Measurements from ENCODE around the gene USP50. TPM values are rescaled to one million over a fixed set of nuclear protein-coding genes. Genes with fewer than 3 reads are reported as not detected.
A peak's percentile ranks its signal among the peaks of the same experiment; 100 is the strongest.

USP50 gene
- total and polyA plus RNA-seq, 2 experiments from 2014 or later: 0.49 TPM; not detected in 1

- no peaks in the 10 kb centered on the region for H3K9me3 ChIP-seq (ENCODE audit: low read depth)
- H3K4me2 ChIP-seq (ENCODE audit: unreplicated experiment): no peak overlapping the region
- H3K27ac ChIP-seq: no peak overlapping the region
- no peak overlapping the region for H2AFZ ChIP-seq
- H3K9me2 ChIP-seq (ENCODE audit: insufficient read depth): no peaks in the 10 kb centered on the region
- no peaks in the 10 kb centered on the region for H3K4me1 ChIP-seq (ENCODE audit: insufficient read depth)
- peaks cover 50% of the 10 kb centered on the region for H3K36me3 ChIP-seq (ENCODE audit: low read depth)
- H4K20me1 ChIP-seq (ENCODE audit: insufficient read depth): no peaks in the 10 kb centered on the region
- H3F3A ChIP-seq (ENCODE audit: insufficient read depth): no peaks in the 10 kb centered on the region
- no peak for DNase-seq
- H3K9ac ChIP-seq: no peak overlapping the region
- in situ Hi-C loops (cut with MboI): no loop called here
- no peaks in the 10 kb centered on the region for H3K79me2 ChIP-seq (ENCODE audit: insufficient read depth)
- H3K4me3 ChIP-seq: no peak overlapping the region
- TF ChIP-seq EZH2 (IDR thresholded peaks at IDR 0.05; ENCODE audit: insufficient read depth, poor library complexity, severe bottlenecking) (no peak), EZH2phosphoT487 (IDR thresholded peaks at IDR 0.05; ENCODE audit: insufficient read depth, low read depth) (no peak)
- H3K27me3 ChIP-seq (replicated peaks; ENCODE audit: insufficient read depth): no peaks in the 10 kb centered on the region
- WGBS, 2 experiments (ENCODE audit: low coverage in 1 of 2, low lambda C conversion rate in 2 of 2, missing lambda C conversion rate in 2 of 2): 91 to 95% methylated on average over 1 of the region's 1 CpG
These were observed 61.7 kb downstream of the USP50 start for GRCh38 chr15:50484781-50485180.

DNA sequence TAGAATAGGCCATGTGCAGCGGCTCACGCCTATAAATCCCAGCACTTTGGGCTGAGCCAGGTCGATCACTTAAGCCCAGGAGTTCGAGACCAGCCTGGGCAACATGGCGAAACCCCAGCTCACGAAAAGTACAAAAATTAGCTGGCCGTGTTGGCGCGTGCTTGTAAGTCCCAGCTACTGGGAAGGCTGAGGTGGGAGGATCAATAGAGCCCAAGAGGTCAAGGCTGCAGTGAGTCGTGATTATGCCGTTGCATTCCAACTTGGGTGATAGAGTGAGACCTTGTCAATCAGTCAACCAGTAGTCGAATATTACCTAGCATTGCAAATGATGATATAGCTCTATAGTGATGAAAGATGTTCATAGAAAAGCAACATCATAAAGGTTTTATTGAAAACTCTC is 70.3 kb downstream of the USP50 start:
- Histone ChIP-seq H2AFZ (no peak overlapping the region), H3K79me2 (ENCODE audit: insufficient read depth) (no peaks in the 10 kb centered on the region), H3K9me2 (ENCODE audit: insufficient read depth) (no peaks in the 10 kb centered on the region), H3K9me3 (ENCODE audit: low read depth) (no peaks in the 10 kb centered on the region), H3K27ac (no peak overlapping the region), H3K4me2 (ENCODE audit: unreplicated experiment) (no peak overlapping the region), H3K36me3 (ENCODE audit: low read depth) (peaks cover 32% of the 10 kb centered on the region), H4K20me1 (ENCODE audit: insufficient read depth) (no peaks in the 10 kb centered on the region), H3K4me1 (ENCODE audit: insufficient read depth) (no peaks in the 10 kb centered on the region), H3K4me3 (no peak overlapping the region), H3F3A (ENCODE audit: insufficient read depth) (no peaks in the 10 kb centered on the region), H3K9ac (no peak overlapping the region), H3K27me3 (replicated peaks; ENCODE audit: insufficient read depth) (no peaks in the 10 kb centered on the region)
- no peak for TF ChIP-seq EZH2 (IDR thresholded peaks at IDR 0.05; ENCODE audit: insufficient read depth, poor library complexity, severe bottlenecking)
- TF ChIP-seq EZH2phosphoT487 (IDR thresholded peaks at IDR 0.05; ENCODE audit: insufficient read depth, low read depth): no peak
- 93 to 96% methylated on average over 12 of the region's 12 CpGs for WGBS, 2 experiments (ENCODE audit: low coverage in 1 of 2, low lambda C conversion rate in 2 of 2, missing lambda C conversion rate in 2 of 2)
- no peak for DNase-seq
- in situ Hi-C loops (cut with MboI): no loop called here

DNA sequence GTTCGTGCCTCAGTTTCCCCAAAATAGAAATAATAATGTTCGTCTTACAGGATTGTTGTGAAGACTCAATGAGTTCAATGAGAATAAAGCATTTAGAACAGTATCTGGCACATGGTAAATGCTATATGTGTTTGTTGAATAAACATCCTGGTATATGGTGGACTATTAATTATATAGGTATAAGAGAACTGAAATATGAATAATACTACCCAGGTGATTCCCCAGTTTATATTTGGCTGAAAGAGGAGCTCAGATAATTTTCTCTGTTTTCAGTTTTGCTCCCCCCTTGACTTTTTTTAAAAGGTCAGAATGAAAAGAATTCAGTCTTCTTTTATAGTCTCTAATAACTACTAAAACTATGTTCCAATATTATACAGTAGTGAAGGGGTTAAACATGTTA is 75.4 kb downstream of the USP50 start:
- no peak overlapping the region for H3K9ac ChIP-seq
- no peaks in the 10 kb centered on the region for H3K9me2 ChIP-seq (ENCODE audit: insufficient read depth)
- H3K4me3 ChIP-seq: no peak overlapping the region
- H3K27me3 ChIP-seq (replicated peaks; ENCODE audit: insufficient read depth): no peaks in the 10 kb centered on the region
- H3K79me2 ChIP-seq (ENCODE audit: insufficient read depth): peaks cover 8% of the 10 kb centered on the region; the same call in 1 of the 2 replicates
- H2AFZ ChIP-seq: no peak overlapping the region
- TF ChIP-seq EZH2 (IDR thresholded peaks at IDR 0.05; ENCODE audit: insufficient read depth, poor library complexity, severe bottlenecking): no peak
- TF ChIP-seq EZH2phosphoT487 (IDR thresholded peaks at IDR 0.05; ENCODE audit: insufficient read depth, low read depth): no peak
- H3K4me2 ChIP-seq (ENCODE audit: unreplicated experiment): no peak overlapping the region
- H3K4me1 ChIP-seq (ENCODE audit: insufficient read depth): no peaks in the 10 kb centered on the region
- H3K36me3 ChIP-seq (ENCODE audit: low read depth): peaks cover 10% of the 10 kb centered on the region
- H4K20me1 ChIP-seq (ENCODE audit: insufficient read depth): no peaks in the 10 kb centered on the region
- 96% methylated on average over 2 of the region's 2 CpGs for WGBS, 2 experiments (ENCODE audit: low coverage in 1 of 2, low lambda C conversion rate in 2 of 2, missing lambda C conversion rate in 2 of 2)
- H3F3A ChIP-seq (ENCODE audit: insufficient read depth): no peaks in the 10 kb centered on the region
- in situ Hi-C loops (cut with MboI): no loop called here
- no peaks in the 10 kb centered on the region for H3K9me3 ChIP-seq (ENCODE audit: low read depth)
- H3K27ac ChIP-seq: no peak overlapping the region
- no peak for DNase-seq

- WGBS, 2 experiments (ENCODE audit: low coverage in 1 of 2, low lambda C conversion rate in 2 of 2, missing lambda C conversion rate in 2 of 2): 46 to 54% methylated on average over 2 of the region's 2 CpGs
- no peak for TF ChIP-seq EZH2phosphoT487 (IDR thresholded peaks at IDR 0.05; ENCODE audit: insufficient read depth, low read depth)
- TF ChIP-seq EZH2 (IDR thresholded peaks at IDR 0.05; ENCODE audit: insufficient read depth, poor library complexity, severe bottlenecking): no peak
These were observed 82.8 kb downstream of the USP50 start for GRCh38 chr15:50463423-50464358.

More at GRCh38 chr15:50463423-50464358, 82.8 kb downstream of the USP50 start:
- DNase-seq: peak; percentile 21
- H3K79me2 ChIP-seq (ENCODE audit: insufficient read depth): peaks cover 15% of the 10 kb centered on the region
- 0 out of 2 replicates have a peak, but pooled peaks cover 3% of the 10 kb centered on the region for H3F3A ChIP-seq (ENCODE audit: insufficient read depth)
- H3K27ac ChIP-seq: no peak overlapping the region
- H3K9me3 ChIP-seq (ENCODE audit: low read depth): no peaks in the 10 kb centered on the region
- no peak overlapping the region for H2AFZ ChIP-seq
- 0 out of 2 replicates have a peak, but pooled peaks cover under 1% of the 10 kb centered on the region for H3K4me1 ChIP-seq (ENCODE audit: insufficient read depth)
- in situ Hi-C loops (cut with MboI): loop anchor here (10.0 kb wide), 1 partner anchor 61 kb away; no protein-coding TSS in a partner anchor
- H3K27me3 ChIP-seq (replicated peaks; ENCODE audit: insufficient read depth): no peaks in the 10 kb centered on the region
- no peaks in the 10 kb centered on the region for H3K9me2 ChIP-seq (ENCODE audit: insufficient read depth)
- H3K36me3 ChIP-seq (ENCODE audit: low read depth): peaks cover 22% of the 10 kb centered on the region; the same call in 1 of the 2 replicates
- no peaks in the 10 kb centered on the region for H4K20me1 ChIP-seq (ENCODE audit: insufficient read depth)
- H3K4me3 ChIP-seq: no peak overlapping the region
- no peak overlapping the region for H3K4me2 ChIP-seq (ENCODE audit: unreplicated experiment)
- no peak overlapping the region for H3K9ac ChIP-seq

Data from GM23248 (cell line).